Sigmoid colon (tissue), 4 donors: ENCODE results near the gene SORBS1.

Source experiments
- EP300 ChIP-seq, 4 donors: sonication (generic); formaldehyde crosslinking; IDR thresholded peaks; one replicate each; pipeline ENCODE4 v1.6.1; 2017; ENCODE audit warnings: antibody characterized with exemption in 4 of 4
- POLR2AphosphoS5 ChIP-seq, 4 donors: sonication (generic); formaldehyde crosslinking; IDR thresholded peaks; one replicate each; pipeline ENCODE4 v1.6.1; 2017; ENCODE audit warnings: antibody characterized with exemption in 4 of 4
- TF ChIP-seq, protein P1 (sequence below), 4 experiments: fragments of 450-650 bp in 3 of 4; fragments of 200-600 bp in 1 of 4; IDR thresholded peaks; one replicate each; pipeline ENCODE4 v1.5.1; 2016 to 2019; ENCODE audit warnings: antibody characterized with exemption in 4 of 4, mild to moderate bottlenecking in 3 of 4, moderate library complexity in 2 of 4

DNA sequence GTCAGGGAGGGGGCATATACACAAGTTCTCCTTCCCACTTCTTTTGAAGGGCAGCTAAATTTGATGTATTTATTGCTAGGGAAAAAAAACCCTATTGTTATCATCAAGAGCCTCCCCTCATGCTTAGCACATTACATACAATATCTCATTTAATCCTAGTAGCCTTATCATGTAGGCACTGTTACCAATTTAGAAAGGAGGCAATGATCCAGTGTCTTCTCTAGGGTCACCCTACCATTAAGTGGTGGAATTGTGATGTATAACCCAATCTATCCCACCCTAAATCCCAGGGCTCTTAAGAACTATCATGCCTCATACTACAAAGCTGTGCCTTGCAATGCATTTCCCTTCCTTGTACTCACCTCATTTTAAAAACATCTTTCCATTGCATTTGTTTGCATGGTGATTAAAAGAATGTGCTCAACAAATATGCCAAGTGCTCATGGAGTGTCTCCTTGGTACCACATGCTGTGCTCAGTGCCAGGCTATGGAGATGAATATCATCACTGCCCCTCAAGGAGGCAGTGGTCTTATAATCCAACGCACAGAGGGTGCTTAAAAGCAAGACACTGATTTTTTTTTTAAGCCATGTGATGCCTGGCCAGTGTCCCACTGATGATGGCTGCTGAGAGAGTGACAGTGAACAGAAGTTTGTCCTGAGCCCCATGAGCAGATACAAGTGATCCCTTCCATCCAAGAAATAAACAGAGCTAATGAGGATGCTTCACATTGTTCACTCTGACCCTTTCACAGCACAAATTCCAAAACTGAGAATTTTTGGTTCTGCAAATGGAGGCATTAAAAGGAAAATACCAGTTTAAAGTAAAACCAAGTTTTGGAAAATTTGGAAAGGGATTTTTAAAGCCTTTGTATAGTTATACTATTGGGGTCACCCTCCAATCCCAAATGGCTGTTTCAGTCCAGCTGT lies 98.2 kb downstream of the SORBS1 start:
- TF ChIP-seq EP300 (IDR thresholded peaks at IDR 0.05) (no peak), POLR2AphosphoS5 (IDR thresholded peaks at IDR 0.05) (peak in 3 of 4 donors; percentile 17 to 59 (median 48))
- TF ChIP-seq, protein P1, sequence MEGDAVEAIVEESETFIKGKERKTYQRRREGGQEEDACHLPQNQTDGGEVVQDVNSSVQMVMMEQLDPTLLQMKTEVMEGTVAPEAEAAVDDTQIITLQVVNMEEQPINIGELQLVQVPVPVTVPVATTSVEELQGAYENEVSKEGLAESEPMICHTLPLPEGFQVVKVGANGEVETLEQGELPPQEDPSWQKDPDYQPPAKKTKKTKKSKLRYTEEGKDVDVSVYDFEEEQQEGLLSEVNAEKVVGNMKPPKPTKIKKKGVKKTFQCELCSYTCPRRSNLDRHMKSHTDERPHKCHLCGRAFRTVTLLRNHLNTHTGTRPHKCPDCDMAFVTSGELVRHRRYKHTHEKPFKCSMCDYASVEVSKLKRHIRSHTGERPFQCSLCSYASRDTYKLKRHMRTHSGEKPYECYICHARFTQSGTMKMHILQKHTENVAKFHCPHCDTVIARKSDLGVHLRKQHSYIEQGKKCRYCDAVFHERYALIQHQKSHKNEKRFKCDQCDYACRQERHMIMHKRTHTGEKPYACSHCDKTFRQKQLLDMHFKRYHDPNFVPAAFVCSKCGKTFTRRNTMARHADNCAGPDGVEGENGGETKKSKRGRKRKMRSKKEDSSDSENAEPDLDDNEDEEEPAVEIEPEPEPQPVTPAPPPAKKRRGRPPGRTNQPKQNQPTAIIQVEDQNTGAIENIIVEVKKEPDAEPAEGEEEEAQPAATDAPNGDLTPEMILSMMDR (IDR thresholded peaks at IDR 0.05), result no peak
